K562 (cell line): Measurements from ENCODE around the gene DBNL. TPM values are rescaled to one million over a fixed set of nuclear protein-coding genes. Genes with fewer than 3 reads are reported as not detected.

ENCODE experiments used
- ARHGAP35 ChIP-seq: fragments of 450-650 bp; IDR thresholded peaks from 2 replicates; pipeline ENCODE4 v1.6.1; 2018; ENCODE audit not compliant: partially characterized antibody
- CAMTA2 ChIP-seq: fragments of 250-450 bp; sonication (Bioruptor Pico); conservative IDR thresholded peaks from 2 replicates; pipeline ENCODE4 v1.5.1; 2022
- CBFA2T2 ChIP-seq: fragments of 450-650 bp; conservative IDR thresholded peaks from 2 replicates; pipeline ENCODE4 v1.6.1; 2017; ENCODE audit warnings: mild to moderate bottlenecking
- CBX1 ChIP-seq: sonication (generic); IDR thresholded peaks from 2 replicates; pipeline ENCODE4 v1.6.1; 2016; ENCODE audit warnings: antibody characterized with exemption, low read depth, mild to moderate bottlenecking
- CCNT2 ChIP-seq: IDR thresholded peaks from 2 replicates; pipeline ENCODE4 v1.6.1; 2011; ENCODE audit warnings: borderline replicate concordance, low read depth, mild to moderate bottlenecking, moderate library complexity, mixed read lengths, low read length; ENCODE audit not compliant: insufficient read length; ENCODE audit errors: extremely low read depth
- CSDE1 ChIP-seq, 2 experiments: fragments of 450-650 bp; IDR thresholded peaks; 2 replicates each; pipeline ENCODE4 v1.6.1; 2016; ENCODE audit warnings: mild to moderate bottlenecking in 1 of 2
- DDX20 ChIP-seq: fragments of 450-650 bp; IDR thresholded peaks from 2 replicates; pipeline ENCODE4 v1.6.1; 2016; ENCODE audit warnings: missing genetic modification characterization, low read depth, mild to moderate bottlenecking, missing compliant biosample characterization, moderate library complexity
- ELF1 ChIP-seq: fragments of 200-800 bp; sonication (Bioruptor generic); IDR thresholded peaks from 2 replicates; pipeline ENCODE4 v1.6.1; 2016; ENCODE audit warnings: missing genetic modification characterization, missing compliant biosample characterization
- ESRRA ChIP-seq: fragments of 450-650 bp; IDR thresholded peaks from 2 replicates; pipeline ENCODE4 v1.6.1; 2014; ENCODE audit warnings: low read depth, mild to moderate bottlenecking, moderate library complexity, borderline replicate concordance
- HDAC3 ChIP-seq: fragments of 450-650 bp; IDR thresholded peaks from 2 replicates; pipeline ENCODE4 v1.6.1; 2018; ENCODE audit warnings: borderline replicate concordance, mild to moderate bottlenecking, moderate library complexity; ENCODE audit not compliant: partially characterized antibody
- HNRNPLL ChIP-seq: fragments of 200-400 bp; formaldehyde crosslinking; IDR thresholded peaks from 2 replicates; pipeline ENCODE4 v1.6.1; 2017; ENCODE audit warnings: low read length, low read depth, mild to moderate bottlenecking; ENCODE audit not compliant: poor library complexity, severe bottlenecking
- LARP7 ChIP-seq: fragments of 450-650 bp; IDR thresholded peaks from 2 replicates; pipeline ENCODE4 v1.6.1; 2016
- LEF1 ChIP-seq: fragments of 450-650 bp; IDR thresholded peaks from 2 replicates; pipeline ENCODE4 v1.6.1; 2016; ENCODE audit warnings: mild to moderate bottlenecking
- MCM2 ChIP-seq: fragments of 450-650 bp; IDR thresholded peaks from 2 replicates; pipeline ENCODE4 v1.6.1; 2017; ENCODE audit warnings: low read depth, mild to moderate bottlenecking
- MED1 ChIP-seq: sonication (generic); formaldehyde crosslinking; IDR thresholded peaks from 2 replicates; pipeline ENCODE4 v1.8.1; 2023; ENCODE audit warnings: missing genetic modification reagents, borderline replicate concordance
- NCOR1 ChIP-seq: fragments of 450-650 bp; IDR thresholded peaks from 2 replicates; pipeline ENCODE4 v1.6.1; 2016; ENCODE audit warnings: mild to moderate bottlenecking, moderate library complexity
- NFYB ChIP-seq: IDR thresholded peaks from 2 replicates; pipeline ENCODE4 v1.6.1; 2011; ENCODE audit warnings: mild to moderate bottlenecking, moderate library complexity; ENCODE audit not compliant: insufficient read length; ENCODE audit errors: extremely low read depth
- POLR2AphosphoS5 ChIP-seq: IDR thresholded peaks from 2 replicates; pipeline ENCODE4 v1.6.1; 2011; ENCODE audit warnings: mild to moderate bottlenecking, low read depth, low read length, moderate library complexity; ENCODE audit not compliant: control insufficient read depth, insufficient read depth
- POLR3G ChIP-seq: IDR thresholded peaks from 2 replicates; pipeline ENCODE4 v1.6.1; 2011; ENCODE audit not compliant: insufficient read length, insufficient replicate concordance; ENCODE audit errors: extremely low read depth
- PRMT5 ChIP-seq: sonication (generic); formaldehyde crosslinking; IDR thresholded peaks from 2 replicates; pipeline ENCODE4 v1.5.0; 2020; ENCODE audit warnings: missing genetic modification reagents
- RBM14 ChIP-seq: fragments of 200-400 bp; formaldehyde crosslinking; IDR thresholded peaks from 2 replicates; pipeline ENCODE4 v1.6.1; 2018; ENCODE audit warnings: low read depth, mild to moderate bottlenecking, low read length, moderate library complexity, borderline replicate concordance; ENCODE audit not compliant: insufficient read depth
- RBM22 ChIP-seq: fragments of 200-400 bp; formaldehyde crosslinking; IDR thresholded peaks from 2 replicates; pipeline ENCODE4 v1.6.1; 2018; ENCODE audit warnings: low read length, low read depth; ENCODE audit not compliant: poor library complexity, severe bottlenecking
- RUNX1 ChIP-seq: sonication (generic); IDR thresholded peaks from 2 replicates; pipeline ENCODE4 v1.6.1; 2016; ENCODE audit warnings: antibody characterized with exemption, low read depth
- TCF3 ChIP-seq: sonication (generic); formaldehyde crosslinking; IDR thresholded peaks from 2 replicates; pipeline ENCODE4 v1.4.0; 2020; ENCODE audit warnings: mild to moderate bottlenecking, missing genetic modification reagents
- TEAD1 ChIP-seq, 2 experiments: fragments of 450-650 bp in 1 of 2; sonication (generic) in 1 of 2; formaldehyde crosslinking; IDR thresholded peaks; 2 replicates each; pipeline versions ENCODE4 v1.4.0 to v1.8.0; 2020 to 2022; ENCODE audit warnings: mild to moderate bottlenecking in 2 of 2, missing genetic modification reagents in 1 of 2
- ZBTB7A ChIP-seq: IDR thresholded peaks from 2 replicates; pipeline ENCODE4 v1.6.1; 2011; ENCODE audit warnings: low read depth, mild to moderate bottlenecking, low read length, moderate library complexity, borderline replicate concordance; ENCODE audit not compliant: control insufficient read depth
- ZC3H8 ChIP-seq: fragments of 450-650 bp; IDR thresholded peaks from 2 replicates; pipeline ENCODE4 v1.6.1; 2017
- ZNF121 ChIP-seq: sonication (generic); formaldehyde crosslinking; conservative IDR thresholded peaks from 2 replicates; pipeline ENCODE4 v1.8.0; 2022; ENCODE audit warnings: missing genetic modification reagents
- ZNF766 ChIP-seq: fragments of 200-800 bp; sonication (Bioruptor generic); conservative IDR thresholded peaks from 2 replicates; pipeline ENCODE4 v1.6.1; 2016; ENCODE audit warnings: missing genetic modification characterization, missing compliant biosample characterization
- polyA plus RNA-seq, 8 experiments: library from polyadenylated mRNA; depleted of rRNA in 4 of 8; stranded (reverse) in 5 of 8; unstranded in 3 of 8; fragments of >200 nt; fragmentation: Nextera tagmentation in 2 of 8; fragmentation: Illumina TruSeq in 1 of 8; extraction: Ambion mirVana in 2 of 8; extraction: Trizol in 1 of 8; gene quantifications; 2 replicates each; pipeline versions ENCODE4 v1.2.1 to v1.2.3, GENCODE V29; 2011 to 2014; ENCODE audit warnings: inconsistent platforms in 1 of 8, missing spikeins in 1 of 8
- total RNA-seq, 7 experiments: library from RNA; depleted of rRNA in 6 of 7; stranded (reverse); fragments of >200 nt in 6 of 7; fragmentation: Illumina TruSeq in 2 of 7; extraction: Trizol in 2 of 7; gene quantifications; 2 replicates each; pipeline versions ENCODE4 v1.2.1 to v1.2.3, GENCODE V29; 2011 to 2021; ENCODE audit warnings: low replicate concordance in 1 of 7
- TF ChIP-seq, protein P1 (sequence below): sonication (generic); formaldehyde crosslinking; IDR thresholded peaks from 2 replicates; pipeline ENCODE4 v1.8.1; 2022; ENCODE audit warnings: missing genetic modification reagents

DBNL gene
- total and polyA plus RNA-seq, 9 of the 15 experiments (the other 6 are each of a cell fraction or from before 2014, with no cell fraction given) = 1.9 to 65.1 (median 38.9) TPM

DNA sequence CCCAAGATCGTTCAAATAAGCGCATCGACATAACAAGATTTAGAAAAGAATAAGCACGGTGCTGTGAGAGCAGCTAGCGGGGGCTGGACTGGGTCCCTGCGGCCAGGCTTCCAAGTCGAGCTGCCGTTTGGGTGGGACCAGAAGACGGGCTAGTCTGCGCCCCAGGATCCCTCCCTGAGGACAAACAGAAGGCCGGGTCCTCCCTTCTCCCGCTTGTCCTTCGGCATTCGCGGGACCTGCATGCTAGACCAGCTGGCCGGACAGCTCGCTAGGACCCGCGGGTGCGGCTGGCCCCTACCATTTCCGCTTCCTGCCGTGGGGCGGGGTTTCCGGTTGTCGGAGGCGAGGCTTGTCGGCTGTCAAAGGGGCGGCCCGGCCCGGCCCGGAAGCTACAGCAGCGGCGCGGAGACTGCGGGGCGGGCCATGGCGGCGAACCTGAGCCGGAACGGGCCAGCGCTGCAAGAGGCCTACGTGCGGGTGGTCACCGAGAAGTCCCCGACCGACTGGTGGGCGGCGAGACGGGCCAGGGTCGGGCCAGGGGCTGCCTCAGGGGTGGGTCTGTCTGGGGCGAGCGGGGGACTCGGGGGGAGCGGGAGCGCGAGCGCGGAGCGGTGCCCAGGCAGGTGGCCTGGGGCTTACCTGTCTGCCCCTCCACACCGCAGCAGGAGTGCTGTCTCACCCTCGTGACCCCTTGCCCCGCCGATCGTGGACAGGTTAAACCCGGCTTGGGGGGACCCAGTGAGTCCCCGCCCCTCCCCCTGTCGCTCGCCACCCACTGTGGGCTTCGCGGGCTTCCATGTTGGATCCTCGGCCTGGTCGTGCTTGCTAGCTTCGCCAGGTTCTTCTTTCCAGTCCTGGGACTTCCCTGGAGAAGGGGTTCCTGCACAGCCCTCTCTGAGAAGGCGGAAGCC lies at the start of gene DBNL (continued):
- TF ChIP-seq ZNF121 (CRISPR knock-in tag) (no peak), LEF1 (no peak), NFYB (no peak), DDX20 (no peak), PRMT5 (CRISPR knock-in tag) (no peak), ZC3H8 (no peak), CCNT2 (peak; percentile 74), HNRNPLL (peak; percentile 23), ESRRA (no peak; the same call in 1 of the 2 replicates), CBX1 (peak; percentile 78), MED1 (CRISPR knock-in tag) (no peak), HDAC3 (no peak), ZNF766 (no peak), CSDE1 (IDR thresholded peaks at IDR 0.05) (no peak), CBFA2T2 (no peak), RUNX1 (no peak), ELF1 (tag) (peak; percentile 92), ZBTB7A (peak; percentile 43; the same call in 1 of the 2 replicates), POLR2AphosphoS5 (peak; percentile 82), ARHGAP35 (no peak), NCOR1 (no peak), TEAD1 (CRISPR knock-in tag; IDR thresholded peaks at IDR 0.05) (peak in 1 of 2 experiments; percentile 58; a peak in 1 of 4 replicates), RBM14 (no peak), POLR3G (no peak), TCF3 (peak; percentile 24; the same call in 1 of the 2 replicates), CAMTA2 (CRISPR knock-in tag) (no peak), LARP7 (no peak), MCM2 (no peak), RBM22 (no peak)
- TF ChIP-seq, protein P1, sequence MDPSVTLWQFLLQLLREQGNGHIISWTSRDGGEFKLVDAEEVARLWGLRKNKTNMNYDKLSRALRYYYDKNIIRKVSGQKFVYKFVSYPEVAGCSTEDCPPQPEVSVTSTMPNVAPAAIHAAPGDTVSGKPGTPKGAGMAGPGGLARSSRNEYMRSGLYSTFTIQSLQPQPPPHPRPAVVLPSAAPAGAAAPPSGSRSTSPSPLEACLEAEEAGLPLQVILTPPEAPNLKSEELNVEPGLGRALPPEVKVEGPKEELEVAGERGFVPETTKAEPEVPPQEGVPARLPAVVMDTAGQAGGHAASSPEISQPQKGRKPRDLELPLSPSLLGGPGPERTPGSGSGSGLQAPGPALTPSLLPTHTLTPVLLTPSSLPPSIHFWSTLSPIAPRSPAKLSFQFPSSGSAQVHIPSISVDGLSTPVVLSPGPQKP (CRISPR knock-in tag) = no peak
